ENCODE results near the gene IFNAR2.
"Not testable (repeated sequence)": the region's sequence is repeated elsewhere in the genome, so short reads cannot be mapped to it uniquely, and the experiment has no call there.

The IFNAR2 gene

GRCh38 chr21:33217138-33217520 lies 12.6 kb upstream of the IFNAR2 start:
- DNase-seq = no peak

GRCh38 chr21:33219300-33219699 lies 10.4 kb upstream of the IFNAR2 start:
- no peak for DNase-seq

- no peak for DNase-seq
Measured at GRCh38 chr21:33219954-33220353, 9.8 kb upstream of the IFNAR2 start.

GRCh38 chr21:33225376-33225775 lies 4.4 kb upstream of the IFNAR2 start:
- DNase-seq = not testable (repeated sequence)

- no peak for DNase-seq
Measured at GRCh38 chr21:33228455-33228854, 1.3 kb upstream of the IFNAR2 start.

- DNase-seq = no peak
Measured at GRCh38 chr21:33229099-33229783, 497 bp upstream of the IFNAR2 start.

GRCh38 chr21:33230545-33231324 lies 997 bp downstream of the IFNAR2 start:
- peak; percentile 61 for DNase-seq

- peak; percentile 56 for DNase-seq
Measured at GRCh38 chr21:33231526-33231925, 1.8 kb downstream of the IFNAR2 start.

GRCh38 chr21:33232291-33233034 lies 2.7 kb downstream of the IFNAR2 start:
- no peak for DNase-seq

- no peak for DNase-seq
Measured at GRCh38 chr21:33234635-33235520, 5.1 kb downstream of the IFNAR2 start.

GRCh38 chr21:33236013-33236686 lies 6.4 kb downstream of the IFNAR2 start:
- no peak for DNase-seq

- DNase-seq = no peak
Measured at GRCh38 chr21:33236766-33237165, 7.0 kb downstream of the IFNAR2 start.

GRCh38 chr21:33237486-33237885 lies 7.7 kb downstream of the IFNAR2 start:
- DNase-seq = no peak

- no peak for DNase-seq
Measured at GRCh38 chr21:33238146-33238545, 8.4 kb downstream of the IFNAR2 start.

- no peak for DNase-seq
Measured at GRCh38 chr21:33238565-33239255, 9.0 kb downstream of the IFNAR2 start.

- DNase-seq = not testable (repeated sequence)
Measured at GRCh38 chr21:33239559-33240127, 9.9 kb downstream of the IFNAR2 start.

- DNase-seq = no peak
Measured at GRCh38 chr21:33240404-33240803, 10.7 kb downstream of the IFNAR2 start.

- no peak for DNase-seq
Measured at GRCh38 chr21:33241846-33242245, 12.1 kb downstream of the IFNAR2 start.

GRCh38 chr21:33242846-33243245 lies 13.1 kb downstream of the IFNAR2 start:
- not testable (repeated sequence) for DNase-seq

- no peak for DNase-seq
Measured at GRCh38 chr21:33244082-33244778, 14.5 kb downstream of the IFNAR2 start.

GRCh38 chr21:33244779-33245105 lies 15.0 kb downstream of the IFNAR2 start:
- no peak for DNase-seq

Measured in activated T-cell treated with anti-CD3 and anti-CD28 coated beads, Interleukin-2, amount 50 U/mL, for 1 hour (primary cell).